Neuron (in vitro differentiated cells): ENCODE results near the gene ARHGEF6.

Experiments
- H2AFZ ChIP-seq: one replicate; pipeline ENCODE4 v1.6.1; 2013; ENCODE audit warnings: low read depth, mild to moderate bottlenecking, inconsistent platforms, low read length, moderate library complexity
- H3K27me3 ChIP-seq: one replicate; pipeline ENCODE4 v1.6.1; 2013; ENCODE audit warnings: low read length; ENCODE audit not compliant: insufficient read depth
- H3K36me3 ChIP-seq: one replicate; pipeline ENCODE4 v1.6.1; 2013; ENCODE audit warnings: low read length; ENCODE audit not compliant: insufficient read depth
- H3K4me1 ChIP-seq: one replicate; pipeline ENCODE4 v1.6.1; 2013; ENCODE audit warnings: low read length; ENCODE audit not compliant: insufficient read depth
- H3K4me3 ChIP-seq: 2 replicates; pipeline ENCODE4 v1.5.1; 2013; ENCODE audit warnings: mild to moderate bottlenecking, low read length, moderate library complexity
- H3K9me3 ChIP-seq: one replicate; pipeline ENCODE4 v1.6.1; 2013; ENCODE audit warnings: low read length

Gene ARHGEF6

GRCh38 chrX:136752796-136753195 lies 27.9 kb downstream of the ARHGEF6 start:
- H3K27me3 ChIP-seq = no peaks in the 10 kb centered on the region
- H3K9me3 ChIP-seq = no peaks in the 10 kb centered on the region
- H3K4me1 ChIP-seq = peaks cover 12% of the 10 kb centered on the region
- H2AFZ ChIP-seq = no peak overlapping the region
- no peaks in the 10 kb centered on the region for H3K36me3 ChIP-seq
- H3K4me3 ChIP-seq = no peak overlapping the region

- H3K36me3 ChIP-seq = no peaks in the 10 kb centered on the region
- H3K4me1 ChIP-seq = peaks cover 12% of the 10 kb centered on the region
- no peak overlapping the region for H3K4me3 ChIP-seq
- H3K9me3 ChIP-seq = no peaks in the 10 kb centered on the region
- no peak overlapping the region for H2AFZ ChIP-seq
- H3K27me3 ChIP-seq = no peaks in the 10 kb centered on the region
These were observed 28.4 kb downstream of the ARHGEF6 start for GRCh38 chrX:136752346-136752745.

GRCh38 chrX:136750364-136750763 lies 30.4 kb downstream of the ARHGEF6 start:
- H3K4me3 ChIP-seq = no peak overlapping the region
- H3K9me3 ChIP-seq = no peaks in the 10 kb centered on the region
- H3K4me1 ChIP-seq = peaks cover 12% of the 10 kb centered on the region
- H3K36me3 ChIP-seq = no peaks in the 10 kb centered on the region
- no peak overlapping the region for H2AFZ ChIP-seq
- no peaks in the 10 kb centered on the region for H3K27me3 ChIP-seq

- Histone ChIP-seq H3K4me3 (no peak overlapping the region), H3K36me3 (no peaks in the 10 kb centered on the region), H3K9me3 (no peaks in the 10 kb centered on the region), H3K27me3 (peaks cover 2% of the 10 kb centered on the region), H3K4me1 (no peaks in the 10 kb centered on the region), H2AFZ (no peak overlapping the region)
These were observed 33.4 kb downstream of the ARHGEF6 start for GRCh38 chrX:136747003-136747986.

GRCh38 chrX:136745215-136746173 lies 35.2 kb downstream of the ARHGEF6 start:
- H3K4me3 ChIP-seq = no peak overlapping the region

GRCh38 chrX:136742721-136743379 lies 37.9 kb downstream of the ARHGEF6 start:
- no peaks in the 10 kb centered on the region for H3K9me3 ChIP-seq
- no peak overlapping the region for H3K4me3 ChIP-seq
- no peak overlapping the region for H2AFZ ChIP-seq
- H3K36me3 ChIP-seq = no peaks in the 10 kb centered on the region
- peaks cover 2% of the 10 kb centered on the region for H3K27me3 ChIP-seq
- H3K4me1 ChIP-seq = peaks cover 2% of the 10 kb centered on the region

More at GRCh38 chrX:136745215-136746173, 35.2 kb downstream of the ARHGEF6 start:
- H3K4me1 ChIP-seq = peaks cover 2% of the 10 kb centered on the region
- no peak overlapping the region for H2AFZ ChIP-seq
- peaks cover 2% of the 10 kb centered on the region for H3K27me3 ChIP-seq
- no peaks in the 10 kb centered on the region for H3K9me3 ChIP-seq
- H3K36me3 ChIP-seq = no peaks in the 10 kb centered on the region

GRCh38 chrX:136738049-136738729 lies 42.5 kb downstream of the ARHGEF6 start:
- peaks cover 3% of the 10 kb centered on the region for H3K4me1 ChIP-seq

GRCh38 chrX:136736690-136737089 lies 44.0 kb downstream of the ARHGEF6 start:
- Histone ChIP-seq H3K27me3 (no peaks in the 10 kb centered on the region), H3K9me3 (no peaks in the 10 kb centered on the region), H3K4me3 (no peak overlapping the region), H3K4me1 (peaks cover 3% of the 10 kb centered on the region), H2AFZ (no peak overlapping the region), H3K36me3 (no peaks in the 10 kb centered on the region)

More at GRCh38 chrX:136738049-136738729, 42.5 kb downstream of the ARHGEF6 start:
- Histone ChIP-seq H3K27me3 (peaks cover 2% of the 10 kb centered on the region), H2AFZ (no peak overlapping the region), H3K9me3 (no peaks in the 10 kb centered on the region), H3K4me3 (no peak overlapping the region), H3K36me3 (no peaks in the 10 kb centered on the region)

GRCh38 chrX:136735601-136736000 lies 45.1 kb downstream of the ARHGEF6 start:
- H3K4me3 ChIP-seq = no peak overlapping the region
- peaks cover 2% of the 10 kb centered on the region for H3K4me1 ChIP-seq
- H3K27me3 ChIP-seq = no peaks in the 10 kb centered on the region
- H3K36me3 ChIP-seq = no peaks in the 10 kb centered on the region
- H2AFZ ChIP-seq = no peak overlapping the region
- no peaks in the 10 kb centered on the region for H3K9me3 ChIP-seq

- no peaks in the 10 kb centered on the region for H3K27me3 ChIP-seq
- no peaks in the 10 kb centered on the region for H3K9me3 ChIP-seq
- H2AFZ ChIP-seq = no peak overlapping the region
- H3K4me1 ChIP-seq = peaks cover 2% of the 10 kb centered on the region
- no peaks in the 10 kb centered on the region for H3K36me3 ChIP-seq
- H3K4me3 ChIP-seq = no peak overlapping the region
These were observed 47.1 kb downstream of the ARHGEF6 start for GRCh38 chrX:136733613-136734012.

- no peak overlapping the region for H2AFZ ChIP-seq
- H3K36me3 ChIP-seq = no peaks in the 10 kb centered on the region
- H3K4me1 ChIP-seq = peaks cover 2% of the 10 kb centered on the region
- H3K4me3 ChIP-seq = no peak overlapping the region
- H3K27me3 ChIP-seq = no peaks in the 10 kb centered on the region
- H3K9me3 ChIP-seq = no peaks in the 10 kb centered on the region
These were observed 48.9 kb downstream of the ARHGEF6 start for GRCh38 chrX:136731798-136732197.

GRCh38 chrX:136731207-136731782 lies 49.4 kb downstream of the ARHGEF6 start:
- Histone ChIP-seq H3K4me1 (peaks cover 2% of the 10 kb centered on the region), H3K4me3 (no peak overlapping the region), H2AFZ (no peak overlapping the region), H3K27me3 (no peaks in the 10 kb centered on the region), H3K9me3 (no peaks in the 10 kb centered on the region), H3K36me3 (no peaks in the 10 kb centered on the region)
